Chondrocyte (in vitro differentiated cells): Measurements from ENCODE around the gene SLC5A11. TPM values are rescaled to one million over a fixed set of nuclear protein-coding genes. Genes with fewer than 3 reads are reported as not detected.

Experiments used
- DNase-seq: peaks from one replicate; pipeline ENCODE4 v3.0.0; 2021; ENCODE audit warnings: mixed read lengths, low spot score
- H3K27ac Mint-ChIP-seq: one replicate; pipeline ENCODE4 v1.8.0; 2021; ENCODE audit warnings: mild to moderate bottlenecking, moderate library complexity, mixed read lengths; ENCODE audit not compliant: unreplicated experiment
- H3K27me3 Mint-ChIP-seq: 2 replicates; pipeline ENCODE4 v1.8.0; 2021; ENCODE audit warnings: low read depth, mixed read lengths
- H3K36me3 Mint-ChIP-seq: 2 replicates; pipeline ENCODE4 v1.8.0; 2021; ENCODE audit warnings: low read depth, mixed read lengths
- H3K4me1 Mint-ChIP-seq: 2 replicates; pipeline ENCODE4 v1.8.0; 2021; ENCODE audit warnings: low read depth, mild to moderate bottlenecking, mixed read lengths
- H3K4me3 Mint-ChIP-seq: one replicate; pipeline ENCODE4 v1.8.0; 2021; ENCODE audit warnings: mild to moderate bottlenecking, moderate library complexity, mixed read lengths; ENCODE audit not compliant: unreplicated experiment
- H3K9me3 Mint-ChIP-seq: 2 replicates; pipeline ENCODE4 v1.8.0; 2021; ENCODE audit warnings: low read depth, mixed read lengths
- CTCF ChIP-seq: fragments of 200-600 bp; sonication (generic); IDR thresholded peaks from 2 replicates; pipeline ENCODE4 v1.5.0; 2021; ENCODE audit warnings: antibody characterized with exemption, mild to moderate bottlenecking, moderate library complexity
- total RNA-seq: library from RNA; stranded (reverse); gene quantifications from 3 replicates; pipeline ENCODE4 v1.2.1, GENCODE V29; 2021

SLC5A11 gene
- total RNA-seq, 1 donor from 2014 or later: not detected

DNA sequence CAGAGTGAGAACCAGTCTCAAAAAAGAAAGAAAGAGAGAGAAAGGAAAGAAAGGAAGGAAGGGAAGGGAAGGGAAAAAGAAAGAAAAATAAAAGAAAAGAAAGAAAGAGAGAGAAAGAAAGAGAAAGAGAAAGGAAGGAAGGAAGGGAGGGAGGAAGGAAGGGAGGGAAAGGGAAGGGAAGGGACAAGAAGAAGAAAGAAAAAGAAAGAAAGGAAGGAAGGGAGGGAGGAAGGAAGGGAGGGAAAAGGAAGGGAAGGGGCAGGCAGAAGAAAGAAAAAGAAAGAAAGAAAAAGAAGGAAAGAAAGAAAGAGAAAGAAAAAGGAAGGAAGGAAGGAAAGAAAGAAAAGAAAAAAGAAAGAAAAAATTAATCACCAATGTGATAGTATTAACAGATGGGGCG, 15.7 kb downstream of the SLC5A11 start:
- H3K4me1 Mint-ChIP-seq: no peaks in the 10 kb centered on the region
- H3K27ac Mint-ChIP-seq: no peak overlapping the region
- peaks cover 16% of the 10 kb centered on the region for H3K9me3 Mint-ChIP-seq
- no peak for TF ChIP-seq CTCF
- no peak for DNase-seq
- H3K4me3 Mint-ChIP-seq: no peak overlapping the region
- H3K36me3 Mint-ChIP-seq: no peaks in the 10 kb centered on the region
- H3K27me3 Mint-ChIP-seq: peaks cover 7% of the 10 kb centered on the region

GRCh38 chr16:24863582-24864437, 18.0 kb downstream of the SLC5A11 start:
- peaks cover 13% of the 10 kb centered on the region for H3K27me3 Mint-ChIP-seq
- H3K27ac Mint-ChIP-seq: no peak overlapping the region
- peaks cover 19% of the 10 kb centered on the region for H3K9me3 Mint-ChIP-seq
- no peaks in the 10 kb centered on the region for H3K4me1 Mint-ChIP-seq
- no peak for TF ChIP-seq CTCF
- no peak overlapping the region for H3K4me3 Mint-ChIP-seq
- DNase-seq: no peak
- no peaks in the 10 kb centered on the region for H3K36me3 Mint-ChIP-seq

- Mint-ChIP-seq H3K36me3 (no peaks in the 10 kb centered on the region), H3K27ac (no peak overlapping the region), H3K4me3 (no peak overlapping the region), H3K9me3 (peaks cover 12% of the 10 kb centered on the region), H3K4me1 (no peaks in the 10 kb centered on the region), H3K27me3 (peaks cover 15% of the 10 kb centered on the region)
- DNase-seq: no peak
- no peak for TF ChIP-seq CTCF
Measured at GRCh38 chr16:24869033-24869432, 23.3 kb downstream of the SLC5A11 start.

DNA sequence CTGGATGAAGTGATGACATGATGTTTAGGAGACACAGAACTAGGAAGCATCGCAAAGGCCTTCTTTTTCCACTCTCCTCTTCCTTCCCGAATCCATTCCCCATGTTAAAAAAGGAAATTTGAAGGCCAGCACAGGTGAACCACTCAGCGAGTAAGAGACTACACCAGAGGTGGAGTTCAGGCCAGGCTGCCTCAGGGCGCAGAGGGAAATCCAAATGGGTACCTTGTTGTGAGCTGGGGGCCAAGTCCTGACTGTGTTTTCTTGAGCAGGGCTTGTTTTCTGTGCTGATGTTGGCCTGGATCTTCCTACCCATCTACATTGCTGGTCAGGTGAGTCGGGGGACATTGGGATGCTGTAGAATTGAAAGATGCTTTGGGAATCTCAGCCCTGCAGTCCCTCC, 26.1 kb downstream of the SLC5A11 start:
- Mint-ChIP-seq H3K9me3 (peaks cover under 1% of the 10 kb centered on the region), H3K4me3 (no peak overlapping the region), H3K27ac (no peak overlapping the region), H3K36me3 (no peaks in the 10 kb centered on the region), H3K27me3 (peaks cover 26% of the 10 kb centered on the region), H3K4me1 (no peaks in the 10 kb centered on the region)
- no peak for TF ChIP-seq CTCF
- DNase-seq: no peak

DNA sequence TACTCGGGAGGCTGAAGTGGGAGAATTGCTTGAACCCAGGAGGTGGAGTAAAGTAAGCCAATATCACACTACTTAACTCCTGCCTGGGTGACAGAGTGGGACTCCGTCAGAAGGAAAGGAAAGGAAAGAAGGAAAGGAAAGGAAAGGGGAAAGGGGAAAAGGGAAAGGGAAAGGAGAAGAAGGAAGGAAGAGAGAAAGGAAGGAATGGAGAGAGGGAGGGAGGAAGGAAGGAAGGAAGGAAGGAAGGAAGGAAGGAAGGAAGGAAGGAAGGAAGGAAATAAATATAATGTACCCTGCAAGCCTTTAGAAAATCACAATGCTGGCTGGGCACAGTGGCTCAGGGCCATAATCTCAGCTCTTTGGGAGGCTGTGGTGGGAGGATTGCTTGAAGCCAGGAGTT, 27.3 kb downstream of the SLC5A11 start:
- H3K27ac Mint-ChIP-seq: no peak overlapping the region
- no peaks in the 10 kb centered on the region for H3K36me3 Mint-ChIP-seq
- TF ChIP-seq CTCF: no peak
- peaks cover 22% of the 10 kb centered on the region for H3K27me3 Mint-ChIP-seq
- no peaks in the 10 kb centered on the region for H3K4me1 Mint-ChIP-seq
- no peak overlapping the region for H3K4me3 Mint-ChIP-seq
- no peak for DNase-seq
- no peaks in the 10 kb centered on the region for H3K9me3 Mint-ChIP-seq
